Suppressor macrophage treated with lipopolysaccharide for 4 hours (primary cell): ENCODE results near the gene ESPN.
"Not testable (repeated sequence)": the region's sequence is repeated elsewhere in the genome, so short reads cannot be mapped to it uniquely, and the experiment has no call there.

ENCODE experiments used
- DNase-seq: peaks from one replicate; pipeline ENCODE4 v3.0.0-alpha.2; 2020

ESPN gene

DNA sequence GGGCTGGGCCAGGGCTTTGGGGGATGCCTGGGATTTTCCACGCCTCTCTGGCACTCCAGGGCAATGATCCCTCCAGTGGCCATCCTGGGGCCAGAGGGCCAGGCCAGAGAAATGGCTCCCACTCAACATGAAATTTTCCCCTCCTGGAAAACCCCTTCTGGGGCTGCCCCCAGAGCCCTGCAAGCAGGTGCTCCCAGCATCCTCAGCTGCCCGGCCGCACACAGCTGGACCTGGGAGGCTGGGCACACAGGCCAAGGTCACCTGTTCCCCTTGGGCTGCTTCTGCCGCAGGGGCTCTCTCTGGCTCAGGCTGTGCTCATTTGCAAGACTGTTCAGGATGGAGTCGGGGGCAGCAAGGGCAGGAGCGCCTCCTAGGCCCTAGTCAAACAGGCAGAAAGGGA is 3.9 kb downstream of the ESPN start:
- DNase-seq: not testable (repeated sequence)

- peak; percentile 25 for DNase-seq
Observed at GRCh38 chr1:6429660-6430411, 5.3 kb downstream of the ESPN start.

- not testable (repeated sequence) for DNase-seq
Observed at GRCh38 chr1:6431645-6432579, 7.3 kb downstream of the ESPN start.

GRCh38 chr1:6434186-6434585 is 9.6 kb downstream of the ESPN start:
- no peak for DNase-seq

- DNase-seq: no peak
Observed at GRCh38 chr1:6435129-6435528, 10.6 kb downstream of the ESPN start.

DNA sequence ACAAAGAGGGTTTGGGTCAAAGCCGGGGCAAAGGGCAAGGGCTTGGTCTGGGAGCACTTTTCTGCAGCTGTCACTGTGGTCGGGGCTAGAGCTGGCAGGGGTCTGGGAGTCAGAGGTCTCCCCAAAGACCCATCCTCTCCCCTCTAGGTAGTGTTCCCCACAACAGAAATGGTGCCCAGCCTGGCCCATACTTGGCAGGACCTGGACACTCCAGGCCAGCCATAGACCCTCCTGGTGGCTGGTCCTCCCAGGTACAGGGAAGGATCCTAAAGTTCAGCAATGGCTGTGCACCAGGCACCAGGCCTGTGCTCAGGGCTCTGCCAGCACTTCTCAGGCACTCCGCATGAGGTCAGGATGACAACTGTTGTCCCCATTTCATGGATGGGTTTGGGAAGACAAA is 11.0 kb downstream of the ESPN start:
- no peak for DNase-seq

DNA sequence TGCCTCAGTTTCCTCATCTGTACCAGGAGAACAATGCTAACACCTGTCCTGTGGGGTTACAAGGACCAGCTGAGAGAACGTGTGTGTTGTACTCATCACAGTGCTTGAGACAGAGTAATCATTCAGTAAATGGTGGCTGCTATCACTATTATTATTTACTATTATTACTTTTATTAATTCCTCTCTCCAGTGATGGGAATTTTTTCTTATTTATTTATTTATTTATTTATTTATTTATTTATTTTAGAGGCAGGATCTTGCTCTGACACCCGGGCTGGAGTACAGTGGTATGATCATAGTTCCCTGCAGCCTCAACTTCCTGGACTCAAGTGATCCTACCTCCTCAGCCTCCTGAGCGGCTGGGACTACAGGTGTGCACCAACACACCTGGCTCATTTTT is 11.7 kb downstream of the ESPN start:
- not testable (repeated sequence) for DNase-seq

DNA sequence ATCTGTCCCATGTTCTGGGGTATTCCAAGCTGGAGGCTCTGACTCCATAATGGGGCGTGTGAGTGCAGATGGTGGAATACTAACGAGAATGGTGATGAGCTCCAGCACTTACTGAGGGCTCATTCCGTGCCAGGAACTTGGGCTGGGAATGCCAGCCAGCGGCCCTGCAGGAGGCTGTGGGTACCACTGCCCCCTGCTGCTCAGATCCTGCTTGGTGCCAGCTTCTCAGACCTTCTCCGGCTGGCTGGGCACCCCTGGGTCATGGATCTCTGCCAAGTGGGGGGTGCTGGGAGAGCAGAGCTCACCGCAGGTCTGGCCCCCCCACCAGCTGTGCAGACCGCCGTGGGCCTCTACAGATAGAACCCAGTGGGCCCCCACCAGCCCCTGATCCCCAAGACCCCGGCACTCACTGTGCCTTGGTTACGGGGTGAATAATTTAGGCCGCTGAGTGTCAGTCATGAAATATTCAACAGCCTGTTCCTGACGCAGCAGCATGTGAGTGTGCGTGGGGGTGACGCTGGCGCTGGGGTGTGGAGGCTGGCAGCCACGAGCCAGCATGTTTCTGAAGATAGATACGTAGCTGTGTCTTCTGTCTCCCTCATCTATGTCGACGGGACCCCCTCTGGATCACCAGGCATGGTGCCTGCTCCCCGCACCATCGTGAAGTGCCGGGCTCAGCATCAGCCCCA is 12.6 kb downstream of the ESPN start:
- DNase-seq: not testable (repeated sequence)

- peak; percentile 58 for DNase-seq
Observed at GRCh38 chr1:6438047-6438525, 13.5 kb downstream of the ESPN start.

DNA sequence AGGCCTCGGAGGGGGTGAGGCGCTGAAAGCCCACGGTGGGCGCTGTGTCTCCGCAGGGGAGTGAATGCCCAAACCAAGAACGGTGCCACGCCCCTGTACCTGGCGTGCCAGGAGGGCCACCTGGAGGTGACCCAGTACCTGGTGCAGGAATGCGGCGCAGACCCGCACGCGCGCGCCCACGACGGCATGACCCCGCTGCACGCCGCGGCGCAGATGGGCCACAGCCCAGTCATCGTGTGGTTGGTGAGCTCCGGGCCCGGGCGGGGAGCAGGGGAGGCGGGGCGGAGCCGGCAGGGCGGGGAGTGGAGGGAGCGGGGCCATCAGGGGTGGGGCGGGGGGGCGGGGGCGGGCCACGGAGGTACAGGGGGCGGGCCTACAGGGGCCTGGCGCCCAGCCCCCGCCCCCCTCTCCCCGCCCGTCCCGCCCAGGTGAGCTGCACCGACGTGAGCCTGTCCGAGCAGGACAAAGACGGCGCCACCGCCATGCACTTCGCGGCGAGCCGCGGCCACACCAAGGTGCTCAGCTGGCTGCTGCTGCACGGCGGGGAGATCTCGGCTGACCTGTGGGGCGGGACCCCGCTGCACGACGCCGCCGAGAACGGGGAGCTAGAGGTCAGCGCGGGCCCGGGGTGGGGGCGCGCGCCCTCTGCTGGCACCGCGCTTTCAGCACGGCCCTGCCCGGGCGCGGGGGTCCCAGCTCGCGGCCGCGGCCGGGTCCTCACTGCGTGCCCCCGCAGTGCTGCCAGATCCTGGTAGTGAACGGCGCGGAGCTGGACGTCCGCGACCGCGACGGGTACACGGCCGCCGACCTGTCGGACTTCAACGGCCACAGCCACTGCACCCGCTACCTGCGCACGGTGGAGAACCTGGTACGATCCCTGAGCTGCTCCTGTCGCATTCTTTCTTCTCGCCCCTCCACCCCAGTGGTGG is 15.9 kb downstream of the ESPN start:
- DNase-seq: peak; percentile 42

DNA sequence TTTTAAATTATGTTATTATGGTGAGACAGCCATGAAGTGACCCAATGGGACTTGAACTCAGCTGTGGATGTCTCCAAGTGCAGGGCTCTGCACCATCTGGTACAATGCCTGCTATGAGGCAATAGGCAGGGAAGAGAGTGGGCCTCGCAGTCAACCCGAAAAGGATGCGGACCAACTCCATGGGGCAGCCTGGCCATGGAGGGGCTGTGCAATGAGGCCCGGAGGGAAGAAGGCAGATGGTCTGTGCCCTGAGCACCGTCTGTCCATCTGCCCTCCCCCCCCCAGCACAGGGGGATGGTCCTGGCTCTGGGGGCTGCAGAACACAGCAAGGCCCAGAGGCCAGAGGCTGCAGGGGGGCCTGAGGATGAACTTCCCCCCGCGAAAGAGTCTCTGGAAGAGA is 17.0 kb downstream of the ESPN start:
- DNase-seq: no peak

- no peak for DNase-seq
Observed at GRCh38 chr1:6443339-6444115, 19.0 kb downstream of the ESPN start.

DNA sequence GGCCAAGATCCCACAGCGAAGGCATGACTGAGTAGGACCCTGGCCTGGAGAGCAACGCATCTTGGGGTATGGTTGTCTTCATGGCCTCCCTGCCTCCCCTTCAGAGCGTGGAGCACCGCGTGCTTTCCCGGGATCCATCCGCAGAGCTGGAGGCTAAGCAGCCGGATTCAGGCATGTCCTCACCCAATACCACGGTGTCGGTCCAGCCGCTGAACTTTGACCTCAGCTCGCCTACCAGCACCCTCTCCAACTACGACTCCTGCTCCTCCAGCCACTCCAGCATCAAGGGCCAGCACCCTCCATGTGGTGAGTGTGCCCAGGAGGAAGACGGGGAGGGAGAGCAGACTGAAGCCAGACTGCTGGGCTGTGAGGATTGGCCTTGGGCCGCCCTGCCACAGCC is 19.8 kb downstream of the ESPN start:
- no peak for DNase-seq

GRCh38 chr1:6445062-6445763 is 20.6 kb downstream of the ESPN start:
- DNase-seq: peak; percentile 27

DNA sequence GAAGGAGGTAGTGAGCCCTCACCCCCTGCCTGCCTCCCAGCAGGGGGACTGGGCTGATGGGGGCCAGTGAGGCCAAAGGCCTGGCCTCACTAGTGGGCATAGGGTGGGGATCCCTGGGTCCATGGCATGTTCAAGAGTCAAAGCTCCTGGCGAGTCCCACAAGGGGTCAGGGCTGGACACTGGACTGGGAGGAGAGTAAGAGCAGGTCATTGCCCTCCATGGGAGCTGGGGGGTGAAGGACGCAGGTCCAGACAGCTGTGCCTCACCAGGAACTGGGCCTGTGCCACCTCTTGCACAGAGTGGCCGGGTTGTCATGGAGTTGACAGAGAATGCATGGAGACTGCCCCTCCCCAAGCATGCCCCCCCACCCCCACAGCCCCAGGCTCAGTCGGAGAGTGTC is 21.4 kb downstream of the ESPN start:
- not testable (repeated sequence) for DNase-seq

DNA sequence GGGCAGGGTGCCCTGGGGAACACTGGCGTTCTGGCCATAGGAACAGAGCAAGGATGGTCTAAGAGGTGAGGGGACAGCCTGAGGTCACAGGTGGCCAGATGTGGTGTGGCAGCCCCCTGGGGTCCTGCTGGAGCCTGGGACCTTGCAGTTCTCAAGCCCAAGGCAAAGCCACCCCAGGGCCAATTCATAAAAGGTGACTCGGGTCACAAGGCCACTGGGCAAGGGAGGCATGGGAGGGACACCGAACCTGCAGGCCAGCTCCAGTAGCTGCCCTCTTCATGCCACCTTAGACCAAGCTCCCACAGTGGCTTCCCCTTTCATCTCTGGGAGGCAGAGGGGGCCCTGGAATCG is 22.1 kb downstream of the ESPN start:
- DNase-seq: no peak

DNA sequence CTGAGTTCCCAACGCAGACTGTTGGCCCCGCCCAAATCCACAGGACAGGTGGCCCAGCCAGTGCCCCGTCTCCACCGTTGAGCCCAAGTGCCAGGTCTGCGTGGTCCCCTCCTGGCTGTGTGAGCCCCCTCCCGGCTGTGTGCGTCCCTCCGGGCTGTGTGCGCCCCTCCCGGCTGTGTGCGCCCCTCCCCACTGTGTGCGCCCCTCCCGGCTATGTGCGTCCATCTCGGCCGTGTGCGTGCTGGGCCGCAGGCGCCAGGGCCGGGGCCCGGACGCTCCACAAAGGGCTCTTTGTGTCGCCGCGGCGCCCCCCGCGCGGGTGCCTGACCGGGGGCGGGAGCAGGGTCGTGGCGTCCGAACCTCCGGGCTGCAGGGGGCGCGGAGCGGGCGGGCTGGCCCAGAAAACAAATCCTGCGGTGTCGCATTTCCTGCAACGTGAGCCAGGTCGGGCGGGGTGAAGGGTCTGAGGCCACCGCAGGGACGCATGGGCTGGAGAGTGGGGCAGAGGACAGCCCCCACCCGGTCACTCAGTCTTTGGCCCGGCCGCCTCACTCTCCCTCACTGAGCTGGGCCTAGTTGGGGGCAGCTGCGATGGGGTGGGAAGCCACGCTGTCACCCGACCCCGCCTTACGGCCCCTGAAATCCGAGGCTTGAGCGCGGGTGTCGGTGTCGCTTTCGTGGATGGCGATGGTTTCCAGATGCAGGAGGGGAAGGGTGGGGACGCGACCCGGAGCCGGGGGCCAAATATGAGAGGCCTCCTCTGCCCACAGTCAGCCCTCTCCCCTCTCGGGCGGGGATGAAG is 22.6 kb downstream of the ESPN start:
- no peak for DNase-seq

GRCh38 chr1:6447818-6448748 is 23.5 kb downstream of the ESPN start:
- no peak for DNase-seq
